Measurements from ENCODE around the gene TNIK.

The TNIK gene

GRCh38 chr3:171157980-171158379, 302.2 kb downstream of the TNIK start:
- in situ Hi-C loops (cut with MboI; ENCODE audit: low sequenced_read_pairs) = loop anchor here (25.0 kb wide), 1 partner anchor 404 kb away; no protein-coding TSS in a partner anchor

- in situ Hi-C loops (cut with MboI; ENCODE audit: low sequenced_read_pairs) = loop anchor here (25.0 kb wide), 1 partner anchor 405 kb away; no protein-coding TSS in a partner anchor
Observed at GRCh38 chr3:171157286-171157685, 302.9 kb downstream of the TNIK start.

GRCh38 chr3:171156401-171157010, 303.7 kb downstream of the TNIK start:
- in situ Hi-C loops (cut with MboI; ENCODE audit: low sequenced_read_pairs) = loop anchor here (25.0 kb wide), 1 partner anchor 406 kb away; no protein-coding TSS in a partner anchor

- in situ Hi-C loops (cut with MboI; ENCODE audit: low sequenced_read_pairs) = loop anchor here (25.0 kb wide), 1 partner anchor 407 kb away; no protein-coding TSS in a partner anchor
Observed at GRCh38 chr3:171155122-171155700, 305.0 kb downstream of the TNIK start.

GRCh38 chr3:171150945-171151344, 309.3 kb downstream of the TNIK start:
- in situ Hi-C loops (cut with MboI; ENCODE audit: low sequenced_read_pairs) = loop anchor here (25.0 kb wide), 1 partner anchor 411 kb away; no protein-coding TSS in a partner anchor

GRCh38 chr3:171149526-171150116, 310.6 kb downstream of the TNIK start:
- in situ Hi-C loops (cut with MboI; ENCODE audit: low sequenced_read_pairs) = loop anchor here (25.0 kb wide), 1 partner anchor 413 kb away; no protein-coding TSS in a partner anchor

- in situ Hi-C loops (cut with MboI; ENCODE audit: low sequenced_read_pairs) = no loop called here
Observed at GRCh38 chr3:171145798-171146197, 314.4 kb downstream of the TNIK start.

GRCh38 chr3:171142985-171143384, 317.2 kb downstream of the TNIK start:
- in situ Hi-C loops (cut with MboI; ENCODE audit: low sequenced_read_pairs) = no loop called here

- in situ Hi-C loops (cut with MboI; ENCODE audit: low sequenced_read_pairs) = no loop called here
Observed at GRCh38 chr3:171140246-171140645, 320.0 kb downstream of the TNIK start.

- in situ Hi-C loops (cut with MboI; ENCODE audit: low sequenced_read_pairs) = no loop called here
Observed at GRCh38 chr3:171138027-171138426, 322.2 kb downstream of the TNIK start.

GRCh38 chr3:171135549-171135948, 324.7 kb downstream of the TNIK start:
- in situ Hi-C loops (cut with MboI; ENCODE audit: low sequenced_read_pairs) = no loop called here

- in situ Hi-C loops (cut with MboI; ENCODE audit: low sequenced_read_pairs) = no loop called here
Observed at GRCh38 chr3:171133796-171134569, 326.2 kb downstream of the TNIK start.

- in situ Hi-C loops (cut with MboI; ENCODE audit: low sequenced_read_pairs) = no loop called here
Observed at GRCh38 chr3:171133337-171133736, 326.9 kb downstream of the TNIK start.

GRCh38 chr3:171132873-171133272, 327.3 kb downstream of the TNIK start:
- in situ Hi-C loops (cut with MboI; ENCODE audit: low sequenced_read_pairs) = no loop called here

- in situ Hi-C loops (cut with MboI; ENCODE audit: low sequenced_read_pairs) = no loop called here
Observed at GRCh38 chr3:171129827-171130226, 330.4 kb downstream of the TNIK start.

- in situ Hi-C loops (cut with MboI; ENCODE audit: low sequenced_read_pairs) = no loop called here
Observed at GRCh38 chr3:171127611-171128010, 332.6 kb downstream of the TNIK start.

GRCh38 chr3:171126478-171127209, 333.6 kb downstream of the TNIK start:
- in situ Hi-C loops (cut with MboI; ENCODE audit: low sequenced_read_pairs) = no loop called here

GRCh38 chr3:171125010-171125409, 335.2 kb downstream of the TNIK start:
- in situ Hi-C loops (cut with MboI; ENCODE audit: low sequenced_read_pairs) = no loop called here

GRCh38 chr3:171123915-171124314, 336.3 kb downstream of the TNIK start:
- in situ Hi-C loops (cut with MboI; ENCODE audit: low sequenced_read_pairs) = no loop called here

GRCh38 chr3:171122861-171123260, 337.3 kb downstream of the TNIK start:
- in situ Hi-C loops (cut with MboI; ENCODE audit: low sequenced_read_pairs) = no loop called here

GRCh38 chr3:171122240-171122639, 338.0 kb downstream of the TNIK start:
- in situ Hi-C loops (cut with MboI; ENCODE audit: low sequenced_read_pairs) = no loop called here

Data from HL-60/S4 (cell line).